HepG2 (cell line): ENCODE measurements around the gene CCDC57. TPM values are rescaled to one million over a fixed set of nuclear protein-coding genes. Genes with fewer than 3 reads are reported as not detected.

Experiments
- ADNP ChIP-seq: sonication (generic); formaldehyde crosslinking; IDR thresholded peaks from 2 replicates; pipeline ENCODE4 v1.4.0; 2020; ENCODE audit warnings: missing genetic modification reagents
- CBX5 ChIP-seq: sonication (generic); formaldehyde crosslinking; IDR thresholded peaks from 2 replicates; pipeline ENCODE4 v1.4.0; 2020; ENCODE audit warnings: missing genetic modification reagents, borderline replicate concordance
- CCDC6 ChIP-seq: sonication (generic); formaldehyde crosslinking; IDR thresholded peaks from 2 replicates; pipeline ENCODE4 v1.8.1; 2022; ENCODE audit warnings: mild to moderate bottlenecking, missing genetic modification reagents, moderate library complexity
- FOSL1 ChIP-seq: sonication (generic); formaldehyde crosslinking; IDR thresholded peaks from 2 replicates; pipeline ENCODE4 v1.9.0; 2021; ENCODE audit warnings: missing genetic modification reagents, borderline replicate concordance
- HIC2 ChIP-seq: sonication (generic); formaldehyde crosslinking; IDR thresholded peaks from 2 replicates; pipeline ENCODE4 v1.9.0; 2022; ENCODE audit warnings: low read depth, missing genetic modification reagents
- IRF1 ChIP-seq: sonication (generic); formaldehyde crosslinking; IDR thresholded peaks from 2 replicates; pipeline ENCODE4 v1.4.0; 2020; ENCODE audit warnings: low read depth, mild to moderate bottlenecking, missing genetic modification reagents
- IRF9 ChIP-seq: sonication (generic); formaldehyde crosslinking; IDR thresholded peaks from 2 replicates; pipeline ENCODE4 v1.8.0; 2022; ENCODE audit warnings: missing genetic modification reagents, mild to moderate bottlenecking, borderline replicate concordance
- KLF9 ChIP-seq: IDR thresholded peaks from 2 replicates; pipeline ENCODE4 v1.6.1; 2016; ENCODE audit warnings: low read depth
- PAXIP1 ChIP-seq: sonication (generic); formaldehyde crosslinking; conservative IDR thresholded peaks from 2 replicates; pipeline ENCODE4 v1.4.0; 2020; ENCODE audit warnings: mild to moderate bottlenecking, missing genetic modification reagents, moderate library complexity
- SKI ChIP-seq: fragments of 450-650 bp; IDR thresholded peaks from one replicate; pipeline ENCODE4 v1.6.1; 2018; ENCODE audit warnings: mild to moderate bottlenecking; ENCODE audit not compliant: partially characterized antibody
- ZBTB44 ChIP-seq: sonication (generic); formaldehyde crosslinking; IDR thresholded peaks from 2 replicates; pipeline ENCODE4 v1.4.0; 2020; ENCODE audit warnings: missing genetic modification reagents
- ZFP36 ChIP-seq: fragments of 150-350 bp; IDR thresholded peaks from 2 replicates; pipeline ENCODE4 v1.6.1; 2018; ENCODE audit warnings: borderline replicate concordance, low read length, low read depth; ENCODE audit not compliant: partially characterized antibody
- ZNF34 ChIP-seq: sonication (generic); formaldehyde crosslinking; IDR thresholded peaks from 2 replicates; pipeline ENCODE4 v1.4.0; 2020; ENCODE audit warnings: mild to moderate bottlenecking, missing genetic modification reagents, borderline replicate concordance
- ZNF552 ChIP-seq: sonication (generic); formaldehyde crosslinking; IDR thresholded peaks from 2 replicates; pipeline ENCODE4 v1.9.0; 2022; ENCODE audit warnings: missing genetic modification reagents, mild to moderate bottlenecking, borderline replicate concordance
- ZNF572 ChIP-seq: sonication (generic); formaldehyde crosslinking; IDR thresholded peaks from 2 replicates; pipeline ENCODE4 v1.5.1; 2020; ENCODE audit warnings: mild to moderate bottlenecking, missing genetic modification reagents
- ZNF770 ChIP-seq: sonication (generic); formaldehyde crosslinking; IDR thresholded peaks from 2 replicates; pipeline ENCODE4 v1.5.0; 2020; ENCODE audit warnings: mild to moderate bottlenecking, missing genetic modification reagents
- polyA plus RNA-seq, 8 experiments: library from polyadenylated mRNA; depleted of rRNA in 3 of 8; stranded (reverse) in 7 of 8; unstranded in 1 of 8; fragments of >200 nt; fragmentation: Illumina TruSeq in 4 of 8; extraction: Trizol in 4 of 8; gene quantifications; 2 replicates each; pipeline versions ENCODE4 v1.2.1 to v1.2.3, GENCODE V29; 2011 to 2016; ENCODE audit warnings: low read depth in 4 of 8, missing spikeins in 1 of 8, mixed read lengths in 1 of 8; ENCODE audit not compliant: insufficient read depth in 1 of 8
- total RNA-seq, 5 experiments: library from RNA; depleted of rRNA; stranded (reverse); fragments of >200 nt; fragmentation: Illumina TruSeq; extraction: Trizol; gene quantifications; 2 replicates each; pipeline ENCODE4 v1.2.3, GENCODE V29; 2016; ENCODE audit warnings: low read depth in 1 of 5

CCDC57 gene
- total and polyA plus RNA-seq, 2 of the 13 experiments (the other 11 are each of a cell fraction or from before 2014, with no cell fraction given), result 59.3 to 59.9 TPM

- TF ChIP-seq ADNP (CRISPR knock-in tag) (no peak), ZBTB44 (CRISPR knock-in tag) (no peak), ZFP36 (no peak), ZNF572 (no peak), ZNF34 (no peak), SKI (no peak), KLF9 (no peak), CBX5 (no peak), FOSL1 (CRISPR knock-in tag) (no peak), PAXIP1 (no peak), IRF1 (CRISPR knock-in tag) (no peak), HIC2 (0 out of 2 replicates have a peak, but pooled peaks have one; percentile 35), ZNF770 (CRISPR knock-in tag) (no peak), IRF9 (no peak), CCDC6 (no peak), ZNF552 (0 out of 2 replicates have a peak, but pooled peaks have one; percentile 36)
Measured at GRCh38 chr17:82058230-82058854, 154.3 kb downstream of the CCDC57 start (continued).
